NOMO-1 treated with dmso at 0.1 percent for 144 hours (cell line): ENCODE results near the gene SP100.
"Not testable (repeated sequence)": the region's sequence is repeated elsewhere in the genome, so short reads cannot be mapped to it uniquely, and the experiment has no call there.

ENCODE experiments used
- DNase-seq: peaks from one replicate; lab custom pipeline; 2025; ENCODE audit not compliant: unreplicated experiment; lab: John Stamatoyannopoulos, UW

SP100 gene

DNA sequence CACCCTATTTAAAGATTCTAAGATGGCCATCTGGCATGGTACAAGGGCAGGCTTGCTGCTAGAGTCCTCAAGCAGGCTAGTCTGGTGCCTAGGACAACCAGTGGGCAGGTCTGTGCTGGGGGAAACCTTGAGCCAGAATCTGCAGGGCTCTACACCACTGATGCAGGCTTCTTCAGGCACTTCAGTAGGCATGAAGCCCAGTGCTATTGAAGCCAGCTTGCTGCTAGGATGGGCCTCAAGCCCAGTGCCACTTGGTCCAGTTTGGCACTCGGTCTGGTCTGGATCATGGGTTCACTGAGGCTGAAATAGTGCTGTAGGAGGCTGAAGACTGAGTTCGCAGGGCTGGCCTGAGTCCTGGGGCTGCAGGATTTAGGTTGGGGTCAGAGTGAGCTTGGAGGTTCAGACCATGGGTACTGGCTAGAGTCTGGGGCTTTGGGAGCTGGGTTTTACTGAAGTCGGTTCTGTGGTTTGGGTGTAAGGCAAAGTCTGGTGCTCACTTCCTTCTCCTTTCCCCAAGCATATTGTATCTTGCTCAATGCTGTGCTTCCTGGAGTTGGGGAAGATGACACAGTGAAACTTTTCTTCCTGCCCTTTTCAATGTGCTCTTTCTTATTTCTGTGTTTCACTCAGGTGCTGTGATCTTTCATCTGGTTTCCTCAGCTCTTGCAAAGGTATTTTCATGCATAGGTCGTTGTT lies 41.2 kb downstream of the SP100 start:
- DNase-seq: peak; percentile 95

DNA sequence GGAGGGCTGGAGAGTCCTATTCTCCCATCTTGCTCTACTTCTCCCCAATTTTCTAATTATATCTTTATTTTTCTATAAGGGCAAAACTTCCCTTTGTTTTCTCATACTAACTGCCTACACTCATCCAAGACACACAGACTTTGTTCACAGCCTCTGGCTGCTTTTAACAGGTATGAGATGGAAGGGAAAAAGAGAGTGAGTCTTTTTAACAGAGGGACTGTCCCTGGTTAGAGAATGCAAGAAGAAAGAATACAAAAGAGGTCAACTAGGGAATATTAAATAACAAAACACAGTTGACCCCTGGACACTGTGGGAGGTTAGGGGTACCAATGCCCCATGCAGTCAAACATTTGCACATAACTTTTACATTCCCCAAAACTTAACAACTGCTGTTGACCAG lies 41.8 kb downstream of the SP100 start:
- DNase-seq: no peak

DNA sequence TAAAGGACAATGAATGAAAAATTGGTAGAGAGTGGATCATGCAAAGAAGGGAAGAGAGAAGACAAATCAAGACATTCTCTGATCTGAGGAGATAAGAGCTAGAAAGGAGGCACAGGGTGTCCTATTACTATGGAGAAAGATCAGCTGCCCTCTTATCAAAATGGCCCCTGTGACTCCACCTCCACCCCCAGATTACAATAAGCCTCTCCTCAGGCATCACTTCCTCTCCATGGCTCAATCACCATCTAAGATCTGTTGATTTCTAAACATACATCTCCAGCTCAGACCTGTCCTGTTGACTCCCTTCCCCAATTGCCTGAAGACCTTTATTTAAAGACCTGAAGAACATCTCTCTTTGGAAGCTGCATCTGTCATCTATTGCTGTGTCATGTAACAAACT lies 43.2 kb downstream of the SP100 start:
- DNase-seq: peak; percentile 33

DNA sequence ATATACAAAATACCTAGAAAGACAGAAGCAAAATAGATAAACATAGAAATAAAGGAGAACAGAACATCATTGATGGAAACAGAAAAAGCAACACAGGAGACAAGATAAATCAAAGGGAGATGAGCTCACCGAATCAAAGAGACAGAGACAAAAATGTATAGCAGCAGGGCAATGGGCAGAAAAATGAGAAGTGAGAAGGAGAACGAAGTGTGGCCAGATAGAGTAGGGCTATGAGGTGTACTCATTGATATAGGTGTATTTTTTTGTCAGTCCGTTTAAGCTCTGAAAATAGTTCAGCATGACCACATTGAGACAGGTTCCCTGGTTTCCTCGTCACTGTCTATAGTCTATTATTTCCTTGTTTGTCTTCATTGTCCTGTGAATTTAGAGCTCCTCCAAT lies 55.1 kb downstream of the SP100 start:
- DNase-seq: no peak

GRCh38 chr2:230472621-230473018 lies 56.6 kb downstream of the SP100 start:
- DNase-seq: no peak

GRCh38 chr2:230473378-230473777 lies 57.4 kb downstream of the SP100 start:
- DNase-seq: no peak

- DNase-seq: no peak
Measured at GRCh38 chr2:230475143-230475542, 59.1 kb downstream of the SP100 start.

DNA sequence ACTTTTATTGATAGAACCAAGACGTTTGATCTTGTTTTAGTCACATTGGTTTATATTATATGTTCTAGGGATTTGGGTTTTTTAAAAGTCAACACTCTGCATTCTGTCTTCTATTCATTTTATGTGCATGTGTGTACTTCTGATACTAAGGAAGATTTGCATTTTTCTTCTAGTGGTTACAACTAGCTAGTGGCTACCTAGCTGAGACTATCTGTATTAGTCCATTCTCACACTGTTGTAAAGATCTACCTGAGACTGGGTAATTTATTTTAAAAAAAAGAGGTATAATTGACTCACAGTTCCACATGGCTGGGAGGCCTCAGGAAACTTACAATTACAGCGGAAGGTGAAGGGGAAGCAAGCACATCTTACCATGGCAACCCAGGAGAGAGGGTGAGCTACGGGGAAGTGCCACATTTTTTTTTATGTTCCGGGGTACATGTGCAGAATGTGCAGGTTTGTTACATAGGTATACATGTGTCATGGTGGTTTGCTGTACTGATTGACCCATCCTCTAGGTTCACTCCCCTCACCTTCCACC lies 69.9 kb downstream of the SP100 start:
- DNase-seq: no peak

GRCh38 chr2:230491219-230491618 lies 75.2 kb downstream of the SP100 start:
- not testable (repeated sequence) for DNase-seq

DNA sequence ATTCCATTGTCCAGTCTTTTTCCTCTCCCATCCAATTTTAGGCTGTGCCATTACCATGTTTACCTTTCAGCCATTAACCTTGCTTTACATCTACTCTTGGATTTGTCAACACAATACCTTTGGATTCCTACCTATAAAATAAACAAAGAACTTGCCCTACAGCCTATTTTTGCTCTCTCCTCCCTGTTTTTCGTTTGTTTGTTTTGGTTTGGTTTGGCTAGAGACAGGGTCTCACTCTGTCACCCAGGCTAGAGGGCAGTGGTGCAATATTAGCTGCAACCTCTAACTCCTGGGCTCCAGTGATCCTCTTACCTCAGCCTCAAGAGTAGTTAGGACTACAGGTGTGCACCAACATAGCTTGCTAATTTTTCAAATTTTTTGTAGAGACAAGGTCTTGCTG lies 76.1 kb downstream of the SP100 start:
- no peak for DNase-seq

GRCh38 chr2:230494980-230495379 lies 79.0 kb downstream of the SP100 start:
- no peak for DNase-seq

DNA sequence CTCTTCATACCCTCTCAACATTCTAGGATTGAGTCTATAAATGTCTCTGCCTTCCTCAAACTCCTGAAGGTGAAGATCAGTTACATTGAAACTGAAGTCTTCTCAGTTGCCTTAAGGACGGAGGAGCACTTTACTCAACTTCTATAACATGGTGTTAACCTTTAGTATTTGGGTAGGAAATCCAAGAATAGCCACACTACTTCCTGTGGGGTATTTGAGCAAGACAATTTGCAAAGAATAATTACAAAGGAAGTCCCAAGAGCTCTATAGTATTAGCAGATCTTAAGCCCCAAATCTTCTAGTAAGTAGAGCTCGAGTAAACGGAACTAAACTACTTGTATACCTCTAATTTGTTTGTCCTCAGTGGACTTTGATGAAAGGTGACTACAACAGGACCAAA lies 80.9 kb downstream of the SP100 start:
- peak; percentile 58 for DNase-seq

- DNase-seq: no peak
Measured at GRCh38 chr2:230498506-230499107, 82.6 kb downstream of the SP100 start.

GRCh38 chr2:230502593-230502992 lies 86.6 kb downstream of the SP100 start:
- DNase-seq: no peak

DNA sequence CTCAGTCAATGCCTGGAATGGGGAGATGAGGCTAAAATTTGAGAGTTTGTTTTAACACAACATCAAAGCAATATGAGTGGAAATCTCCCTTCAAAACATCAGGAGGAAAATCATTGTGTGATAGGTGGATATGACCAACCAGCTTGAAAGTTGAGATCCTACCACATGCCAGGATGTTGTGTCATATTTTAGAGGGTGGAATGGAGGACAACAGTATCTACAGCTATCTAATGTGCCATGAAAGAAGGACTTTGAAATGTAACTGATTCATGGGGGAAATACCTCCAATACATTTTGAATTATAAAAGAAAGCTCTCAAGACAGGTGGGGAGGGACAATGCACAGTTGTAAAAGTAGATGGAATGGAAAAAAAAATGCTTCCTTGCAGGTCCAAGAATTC lies 87.8 kb downstream of the SP100 start:
- DNase-seq: no peak

- no peak for DNase-seq
Measured at GRCh38 chr2:230505162-230505561, 89.2 kb downstream of the SP100 start.

DNA sequence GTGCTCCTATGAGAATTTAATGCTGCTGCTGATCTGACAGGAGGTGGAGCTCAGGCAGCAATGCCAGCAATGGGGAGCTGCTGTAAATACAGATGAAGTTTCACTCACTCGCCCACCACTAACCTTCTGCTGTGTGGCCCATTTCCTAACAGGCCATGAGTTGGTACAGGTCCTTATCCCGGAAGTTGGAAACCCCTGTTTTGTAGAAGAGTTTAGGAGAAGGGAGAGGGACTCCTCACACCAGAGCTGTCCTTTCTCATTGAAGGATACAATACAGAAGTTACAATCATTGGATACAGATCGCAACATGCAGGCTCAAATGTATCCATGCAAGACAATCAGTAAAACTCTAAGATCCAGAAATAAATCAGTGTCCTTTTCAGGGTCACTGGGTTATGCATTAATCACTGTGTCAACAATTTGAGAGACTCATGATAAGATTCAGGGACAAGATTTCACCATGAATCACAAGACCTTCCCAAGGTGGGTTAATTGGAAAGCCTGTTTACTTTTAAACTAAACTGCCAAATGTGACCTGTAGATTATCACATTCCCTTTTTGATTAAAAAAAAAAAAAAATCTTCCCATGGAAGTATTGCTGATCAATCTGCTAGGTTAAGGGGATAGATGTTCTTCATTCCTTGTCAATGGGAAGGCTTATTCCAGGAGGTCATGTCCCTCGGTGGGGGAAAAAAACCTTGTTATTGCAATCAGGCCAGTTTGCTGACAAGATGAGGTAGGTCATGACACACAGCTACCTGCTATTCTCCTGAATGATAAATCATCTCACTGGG lies 97.2 kb downstream of the SP100 start:
- no peak for DNase-seq

GRCh38 chr2:230520061-230520874 lies 104.3 kb downstream of the SP100 start:
- no peak for DNase-seq

DNA sequence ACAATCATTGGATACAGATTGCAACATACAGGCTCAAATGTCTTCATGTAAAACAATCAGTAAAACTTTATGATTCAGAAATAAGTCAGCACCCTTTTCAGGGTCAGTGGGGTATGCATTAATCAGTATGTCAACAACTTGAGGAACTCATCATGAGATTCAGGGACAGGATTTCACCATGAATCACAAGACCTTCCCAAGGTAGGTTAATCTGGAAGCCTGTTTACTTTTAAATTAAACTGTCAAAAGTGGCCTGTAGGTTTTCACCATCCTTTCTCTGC lies 104.8 kb downstream of the SP100 start:
- no peak for DNase-seq

DNA sequence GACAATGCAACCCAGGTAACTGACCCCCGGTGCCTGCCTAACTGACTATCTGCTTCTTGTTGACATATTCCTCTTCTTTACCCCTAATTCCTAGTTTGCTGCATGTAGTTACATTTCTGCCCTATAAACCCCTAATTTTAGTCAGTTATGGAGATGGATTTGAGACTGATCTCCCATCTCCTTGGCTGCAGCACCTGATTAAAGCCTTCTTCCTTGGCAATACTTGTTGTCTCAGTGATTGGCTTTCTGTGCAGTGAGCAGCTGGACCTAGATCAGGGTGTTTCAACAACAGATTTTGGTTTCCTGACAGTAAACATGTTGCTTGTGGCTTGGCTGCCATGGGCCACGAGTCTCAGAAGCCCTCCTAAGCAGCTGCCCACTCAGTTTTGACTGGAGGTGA lies 105.4 kb downstream of the SP100 start:
- DNase-seq: no peak

GRCh38 chr2:230525682-230526081 lies 109.7 kb downstream of the SP100 start:
- DNase-seq: no peak
